T follicular helper cell (primary cell): ENCODE results near the gene POLR2I.

Experiments
- DNase-seq: peaks from one replicate; pipeline ENCODE4 v3.0.0-alpha.2; 2020; ENCODE audit warnings: low read depth
- total RNA-seq, 2 experiments: gene quantifications; one replicate each; lab custom pipeline; 2026; lab: John Stamatoyannopoulos, UW

The POLR2I gene
- 19.6 to 31.9 reads per million in 2 experiments for total RNA-seq

GRCh38 chr19:36114721-36115452 lies at the start of gene POLR2I:
POLR2I (minus strand) TSS chr19:36114875; CDS start chr19:36114856, 19 bp downstream.
- DNase-seq = peak; percentile 99

- DNase-seq = no peak
Observed at GRCh38 chr19:36163813-36164212, 49.1 kb upstream of the POLR2I start.

- no peak for DNase-seq
Observed at GRCh38 chr19:36160821-36161596, 46.3 kb upstream of the POLR2I start.

GRCh38 chr19:36153126-36153525 lies 38.5 kb upstream of the POLR2I start:
- no peak for DNase-seq

- no peak for DNase-seq
Observed at GRCh38 chr19:36152352-36153091, 37.8 kb upstream of the POLR2I start, which contains the start of gene COX7A1. COX7A1 (minus strand) TSS chr19:36152447; CDS start chr19:36152407, 40 bp downstream.

GRCh38 chr19:36152019-36152351 lies 37.3 kb upstream of the POLR2I start:
- DNase-seq = no peak

- DNase-seq = no peak
Observed at GRCh38 chr19:36151144-36152018, 36.7 kb upstream of the POLR2I start.

- no peak for DNase-seq
Observed at GRCh38 chr19:36150586-36150985, 35.9 kb upstream of the POLR2I start.

- no peak for DNase-seq
Observed at GRCh38 chr19:36149673-36150406, 35.2 kb upstream of the POLR2I start.

GRCh38 chr19:36144624-36145023 lies 29.9 kb upstream of the POLR2I start:
- no peak for DNase-seq

- no peak for DNase-seq
Observed at GRCh38 chr19:36142496-36142895, 27.8 kb upstream of the POLR2I start.

GRCh38 chr19:36142046-36142445 lies 27.4 kb upstream of the POLR2I start:
- no peak for DNase-seq

- DNase-seq = peak; percentile 87
Observed at GRCh38 chr19:36141039-36141927, 26.6 kb upstream of the POLR2I start.

- no peak for DNase-seq
Observed at GRCh38 chr19:36140304-36141038, 25.8 kb upstream of the POLR2I start.

GRCh38 chr19:36139473-36140303 lies 25.0 kb upstream of the POLR2I start, which contains the start of gene CAPNS1:
CAPNS1 (plus strand) TSS chr19:36140066; CDS start chr19:36141012, 946 bp downstream.
- DNase-seq = peak; percentile 81

- DNase-seq = no peak
Observed at GRCh38 chr19:36139120-36139472, 24.4 kb upstream of the POLR2I start.

GRCh38 chr19:36136964-36137686 lies 22.4 kb upstream of the POLR2I start:
- no peak for DNase-seq
